Measurements from ENCODE around the gene PLGRKT.

DNA sequence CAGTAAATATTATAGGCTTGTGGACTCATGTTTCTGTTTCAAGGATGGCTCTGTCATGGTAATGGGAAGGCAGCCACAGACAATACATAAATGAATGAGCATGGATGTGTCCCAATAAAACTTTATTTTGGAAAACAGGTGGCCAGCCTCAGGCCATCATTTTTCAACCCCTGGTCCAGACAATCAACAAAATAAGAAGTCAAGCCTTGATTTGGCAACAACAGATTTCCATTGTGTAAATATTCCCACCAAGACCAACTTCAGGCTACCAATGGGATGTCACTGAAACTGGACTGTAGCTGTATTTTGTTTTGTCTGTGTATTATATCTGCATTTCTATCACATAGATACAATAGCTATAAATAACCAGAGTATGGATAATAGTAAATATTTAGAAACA lies 77.4 kb downstream of the PLGRKT start:
- TF ChIP-seq MYC (IDR thresholded peaks at IDR 0.05; ENCODE audit: low read depth, low read length) (no peak), POLR2A (IDR thresholded peaks at IDR 0.05; ENCODE audit: low read depth, low read length) (no peak), EZH2 (IDR thresholded peaks at IDR 0.05; ENCODE audit: borderline replicate concordance, low read depth, low read length, severe bottlenecking) (no peak), POLR2AphosphoS5 (IDR thresholded peaks at IDR 0.05; ENCODE audit: insufficient read depth, low read depth, low read length) (no peak)
- TF ChIP-seq, protein P1, sequence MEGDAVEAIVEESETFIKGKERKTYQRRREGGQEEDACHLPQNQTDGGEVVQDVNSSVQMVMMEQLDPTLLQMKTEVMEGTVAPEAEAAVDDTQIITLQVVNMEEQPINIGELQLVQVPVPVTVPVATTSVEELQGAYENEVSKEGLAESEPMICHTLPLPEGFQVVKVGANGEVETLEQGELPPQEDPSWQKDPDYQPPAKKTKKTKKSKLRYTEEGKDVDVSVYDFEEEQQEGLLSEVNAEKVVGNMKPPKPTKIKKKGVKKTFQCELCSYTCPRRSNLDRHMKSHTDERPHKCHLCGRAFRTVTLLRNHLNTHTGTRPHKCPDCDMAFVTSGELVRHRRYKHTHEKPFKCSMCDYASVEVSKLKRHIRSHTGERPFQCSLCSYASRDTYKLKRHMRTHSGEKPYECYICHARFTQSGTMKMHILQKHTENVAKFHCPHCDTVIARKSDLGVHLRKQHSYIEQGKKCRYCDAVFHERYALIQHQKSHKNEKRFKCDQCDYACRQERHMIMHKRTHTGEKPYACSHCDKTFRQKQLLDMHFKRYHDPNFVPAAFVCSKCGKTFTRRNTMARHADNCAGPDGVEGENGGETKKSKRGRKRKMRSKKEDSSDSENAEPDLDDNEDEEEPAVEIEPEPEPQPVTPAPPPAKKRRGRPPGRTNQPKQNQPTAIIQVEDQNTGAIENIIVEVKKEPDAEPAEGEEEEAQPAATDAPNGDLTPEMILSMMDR (IDR thresholded peaks at IDR 0.05; ENCODE audit: extremely low read depth in 1 of 2, insufficient read depth in 1 of 2, low read depth in 1 of 2, low read length in 2 of 2) = no peak
- TF ChIP-seq, protein P2, sequence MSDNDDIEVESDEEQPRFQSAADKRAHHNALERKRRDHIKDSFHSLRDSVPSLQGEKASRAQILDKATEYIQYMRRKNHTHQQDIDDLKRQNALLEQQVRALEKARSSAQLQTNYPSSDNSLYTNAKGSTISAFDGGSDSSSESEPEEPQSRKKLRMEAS (IDR thresholded peaks at IDR 0.05; ENCODE audit: insufficient read depth, insufficient read length) = no peak

Data from endothelial cell of umbilical vein (primary cell).